GM11168 (cell line): ENCODE data around the gene FIBP.
"Not testable (repeated sequence)": the region's sequence is repeated elsewhere in the genome, so short reads cannot be mapped to it uniquely, and the experiment has no call there.

ENCODE experiments used
- in situ Hi-C: fragments of 300-500 bp; cut with MboI; formaldehyde crosslinking; loops from one replicate; pipeline ENCODE4 v1.12.0; 2022; ENCODE audit warnings: low sequenced_read_pairs; ENCODE audit not compliant: unreplicated experiment

FIBP gene

DNA sequence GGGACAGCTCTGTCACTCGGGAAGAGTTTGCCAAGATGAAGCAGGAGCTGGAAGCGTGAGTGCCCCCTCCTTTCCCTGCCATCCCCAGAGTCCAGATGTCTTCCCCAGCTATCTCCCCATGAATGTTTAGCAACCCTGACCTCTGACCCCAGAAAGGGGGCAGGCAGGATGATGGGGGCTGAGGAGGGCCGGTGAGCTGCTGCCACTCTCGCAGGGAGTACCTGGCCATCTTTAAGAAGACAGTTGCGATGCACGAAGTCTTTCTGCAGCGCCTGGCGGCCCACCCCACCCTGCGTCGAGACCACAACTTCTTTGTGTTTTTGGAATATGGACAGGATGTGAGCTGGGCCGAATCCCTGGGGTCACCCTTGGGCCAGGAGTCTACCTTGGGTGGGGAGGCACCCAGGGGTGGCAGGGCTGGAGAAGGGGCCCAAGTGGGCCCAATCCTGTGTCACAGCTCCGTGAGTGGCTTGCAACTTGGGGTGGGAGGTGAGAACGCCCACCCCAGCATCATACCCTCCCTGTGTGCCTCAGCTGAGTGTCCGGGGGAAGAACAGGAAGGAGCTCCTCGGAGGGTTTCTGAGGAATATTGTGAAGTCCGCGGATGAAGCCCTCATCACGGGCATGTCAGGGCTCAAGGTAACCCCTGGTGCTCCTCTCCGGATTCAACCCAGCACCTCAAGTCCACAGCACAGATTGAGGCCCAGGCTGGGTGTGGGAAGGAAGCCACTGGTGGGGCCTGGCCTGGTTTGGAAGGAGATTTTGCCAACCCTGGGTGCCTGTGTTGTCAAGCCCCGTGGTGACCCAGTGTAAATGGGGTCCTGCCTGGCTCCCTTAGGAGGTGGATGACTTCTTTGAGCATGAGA, 37.8 kb downstream of the FIBP start:
- in situ Hi-C loops, result no loop called here

DNA sequence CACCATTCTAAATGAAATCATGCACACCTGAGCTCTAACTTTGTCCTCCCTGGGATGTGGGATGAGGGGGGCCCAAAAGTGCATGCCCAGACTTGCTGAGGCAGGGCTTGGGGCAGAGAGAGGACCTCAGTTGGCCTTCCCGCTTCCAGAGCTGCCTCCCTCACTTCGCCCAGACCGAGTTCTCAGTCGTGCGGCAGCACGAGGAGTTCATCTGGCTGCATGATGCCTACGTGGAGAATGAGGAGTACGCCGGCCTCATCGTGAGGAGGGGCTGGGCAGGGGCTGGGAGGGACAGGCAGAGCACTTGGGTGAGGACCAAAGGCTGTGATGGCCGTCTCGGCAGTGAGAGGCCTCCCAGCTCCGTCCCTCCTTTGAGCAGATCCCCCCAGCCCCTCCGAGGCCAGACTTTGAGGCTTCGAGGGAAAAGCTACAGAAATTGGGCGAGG, 38.5 kb downstream of the FIBP start:
- in situ Hi-C loops, result no loop called here

DNA sequence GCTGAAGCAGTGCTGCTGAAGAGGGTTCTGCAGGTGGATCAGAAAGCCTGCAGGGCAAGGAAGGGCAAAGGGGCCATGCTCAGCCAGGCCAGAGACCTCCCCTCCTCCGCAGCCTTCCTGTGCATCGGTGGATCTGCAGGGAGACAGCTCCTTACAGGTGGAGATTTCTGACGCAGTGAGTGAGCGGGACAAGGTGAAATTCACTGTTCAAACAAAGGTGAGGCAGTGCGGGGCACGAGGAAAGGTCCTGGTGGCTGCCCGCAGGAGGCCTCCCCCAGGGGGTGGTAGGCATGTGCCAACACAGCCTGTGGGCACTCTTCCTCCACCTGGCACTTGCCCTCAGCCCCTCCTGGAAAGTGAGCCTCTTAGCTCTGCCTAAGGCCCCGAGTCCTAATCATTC, 38.9 kb downstream of the FIBP start:
- in situ Hi-C loops, result no loop called here

DNA sequence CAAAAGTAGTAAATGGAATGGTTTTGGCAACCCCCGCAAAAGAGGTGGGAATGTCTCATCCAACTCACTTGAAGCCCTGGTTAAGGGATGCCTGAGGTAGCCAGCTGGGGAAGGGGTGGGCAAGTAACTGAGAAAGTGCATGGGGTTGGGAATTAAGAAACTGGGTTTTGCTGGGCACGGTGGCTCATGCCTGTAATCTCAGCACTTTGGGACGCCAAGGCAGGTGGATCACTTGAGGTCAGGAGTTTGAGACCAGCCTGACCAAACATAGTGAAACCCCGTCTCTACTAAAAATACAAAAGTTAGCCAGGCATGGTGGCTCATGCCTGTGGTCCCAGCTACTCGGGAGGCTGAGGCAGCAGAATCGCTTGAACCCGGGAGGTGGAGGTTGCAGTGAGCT, 39.6 kb downstream of the FIBP start:
- in situ Hi-C loops, result not testable (repeated sequence)

DNA sequence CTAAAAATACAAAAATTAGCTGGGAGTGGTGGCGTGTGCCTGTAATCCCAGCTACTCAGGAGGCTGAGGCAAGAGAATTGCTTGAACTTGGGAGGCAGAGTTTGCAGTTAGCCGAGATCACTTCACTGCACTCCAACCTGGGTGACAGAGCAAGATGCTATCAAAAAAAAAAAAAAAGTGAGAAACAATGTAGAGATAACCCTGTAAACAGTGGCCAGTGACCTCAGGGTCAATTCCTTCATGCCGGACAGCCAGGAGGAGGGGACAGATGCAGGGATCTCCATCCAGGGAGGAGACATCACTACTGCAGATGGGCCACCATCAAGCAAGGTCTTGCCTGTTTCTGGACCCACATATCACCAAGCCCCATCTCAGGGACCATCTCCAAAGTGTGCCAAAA, 40.5 kb downstream of the FIBP start:
- in situ Hi-C loops, result no loop called here

DNA sequence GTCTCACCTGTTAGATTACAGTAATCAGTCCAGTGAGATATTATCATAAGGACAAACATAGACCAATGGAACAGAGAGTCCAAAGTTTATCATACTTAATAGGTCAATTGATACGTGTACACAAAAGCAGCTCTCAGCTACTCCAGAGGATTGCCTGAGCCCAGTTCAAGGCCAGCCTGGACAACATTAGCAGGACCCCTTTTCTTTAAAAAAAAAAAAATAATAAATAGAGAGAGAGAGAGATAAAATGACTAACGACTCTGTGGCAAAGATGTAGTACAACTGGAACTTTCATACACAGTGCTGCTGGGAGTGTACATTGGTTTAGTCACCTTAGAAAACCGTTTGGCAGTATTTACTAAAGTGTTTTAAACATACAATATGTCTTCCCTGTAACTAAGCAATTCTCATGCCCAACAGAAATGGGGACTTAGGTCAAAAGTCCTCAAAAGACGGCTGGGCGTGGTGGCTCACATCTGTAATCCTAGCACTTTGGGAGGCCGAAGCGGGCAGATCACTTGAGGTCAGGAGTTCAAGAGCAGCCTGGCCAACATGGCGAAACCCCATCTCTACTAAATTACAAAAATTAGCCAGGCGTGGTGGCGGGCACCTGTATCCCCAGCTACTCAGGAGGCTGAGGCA, 43.9 kb downstream of the FIBP start:
- in situ Hi-C loops, result no loop called here

DNA sequence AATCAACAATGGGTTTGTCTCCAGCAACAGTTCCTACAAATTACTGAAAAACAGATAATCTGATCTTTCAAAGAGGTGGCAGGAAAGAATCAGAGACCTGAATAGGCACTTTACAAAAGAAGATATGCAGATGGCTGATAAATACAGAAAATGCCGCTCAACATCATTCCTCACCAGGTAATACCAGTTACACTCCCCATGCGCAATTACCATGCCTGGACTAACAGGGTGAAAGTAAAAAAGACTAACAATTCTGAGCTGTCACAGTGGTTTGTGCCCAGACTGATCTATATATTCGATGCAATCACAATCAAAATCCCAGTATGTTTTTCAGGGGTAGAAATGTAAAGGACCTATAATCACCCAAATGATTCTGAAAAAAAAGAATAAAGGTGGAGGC, 44.5 kb downstream of the FIBP start:
- in situ Hi-C loops, result no loop called here

DNA sequence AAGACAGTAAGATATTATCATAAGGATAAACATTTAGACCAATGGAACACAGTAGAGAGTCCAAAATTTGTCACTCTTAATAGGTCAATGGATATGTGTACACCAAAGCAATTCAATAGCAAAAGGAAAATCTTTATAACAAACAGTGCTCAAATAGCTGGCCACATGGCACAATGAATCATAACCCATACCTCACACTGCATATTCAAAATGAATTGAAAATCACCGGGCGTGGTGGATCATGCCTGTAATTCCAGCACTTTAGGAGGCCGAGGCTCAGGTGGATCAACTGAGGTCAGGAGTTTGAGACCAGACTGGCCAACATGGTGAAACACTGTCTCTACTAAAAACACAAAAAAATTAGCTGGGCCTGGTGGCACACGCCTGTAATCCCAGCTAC, 46.1 kb downstream of the FIBP start:
- in situ Hi-C loops, result no loop called here

DNA sequence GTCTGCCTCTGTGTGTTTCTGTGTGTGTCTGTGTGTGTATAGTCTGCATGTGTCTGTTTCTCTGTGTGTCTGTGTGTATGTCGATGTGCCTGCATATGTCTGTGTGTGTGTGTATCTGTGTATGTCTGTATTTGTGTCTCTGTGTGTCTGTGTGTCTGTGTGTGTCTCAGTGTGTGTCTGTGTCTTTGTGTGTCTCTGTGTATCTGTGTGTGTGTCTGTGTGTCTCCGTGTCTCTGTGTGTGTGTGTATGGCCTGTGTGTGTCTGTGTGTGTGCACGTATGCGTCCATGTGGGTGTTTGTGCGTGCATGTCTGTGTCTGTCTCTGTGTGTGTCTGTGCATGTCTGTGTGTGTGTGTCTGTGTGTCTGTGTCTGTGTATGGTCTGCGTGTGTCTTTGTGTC, 54.1 kb downstream of the FIBP start:
- in situ Hi-C loops, result no loop called here
